Naive thymus-derived CD8-positive, alpha-beta T cell (primary cell): ENCODE measurements around the gene SLC35F2. TPM values are rescaled to one million over a fixed set of nuclear protein-coding genes. Genes with fewer than 3 reads are reported as not detected.

ENCODE experiments used
- ATAC-seq, 2 donors: fragments of 150-1000 bp; cut with Tn5 transposase in 1 of 2; sonication (Bioruptor Pico), chemical (Tn5 transposase) in 1 of 2; 1 replicate in 1 of 2; 2 replicates in 1 of 2; pipeline ENCODE4 v1.10.0; 2021; ENCODE audit warnings: mild to moderate bottlenecking in 2 of 2, moderate library complexity in 2 of 2
- POLR2A ChIA-PET: fragments of 350-600 bp; sonication (Branson Sonifier 250); formaldehyde crosslinking; loops from one replicate; lab custom pipeline; 2021; ENCODE audit warnings: antibody characterized with exemption; lab: Charles Lee
- DNase-seq, 10 donors: peaks; one replicate each; pipeline versions ENCODE4 v3.0.0 to v3.0.0-alpha.2; 2020 to 2022
- H3K27ac Mint-ChIP-seq, 10 donors: one replicate each; pipeline ENCODE4 v1.8.0; 2020 to 2022; ENCODE audit warnings: mild to moderate bottlenecking in 10 of 10, mixed read lengths in 10 of 10, moderate library complexity in 4 of 10, inconsistent platforms in 1 of 10
- H3K27me3 Mint-ChIP-seq, 5 donors: one replicate each; pipeline ENCODE4 v1.8.0; 2021 to 2022; ENCODE audit warnings: mixed read lengths in 5 of 5
- H3K36me3 Mint-ChIP-seq, 3 donors: one replicate each; pipeline ENCODE4 v1.8.0; 2020 to 2022; ENCODE audit warnings: mixed read lengths in 3 of 3, mild to moderate bottlenecking in 2 of 3, inconsistent platforms in 1 of 3
- H3K4me1 Mint-ChIP-seq, 4 donors: one replicate each; pipeline ENCODE4 v1.8.0; 2021 to 2022; ENCODE audit warnings: mixed read lengths in 4 of 4
- H3K4me3 Mint-ChIP-seq, 10 donors: one replicate each; pipeline ENCODE4 v1.8.0; 2020 to 2022; ENCODE audit warnings: mild to moderate bottlenecking in 10 of 10, mixed read lengths in 10 of 10, moderate library complexity in 6 of 10, inconsistent platforms in 1 of 10
- H3K9me3 Mint-ChIP-seq, 9 donors: one replicate each; pipeline ENCODE4 v1.8.0; 2020 to 2022; ENCODE audit warnings: mixed read lengths in 9 of 9, mild to moderate bottlenecking in 3 of 9, inconsistent platforms in 1 of 9, moderate library complexity in 1 of 9
- polyA plus RNA-seq, 3 donors: library from polyadenylated mRNA; unstranded; fragments of 300-500 nt; fragmentation: Illumina TruSeq; gene quantifications; one replicate each; pipeline ENCODE4 v1.2.3, GENCODE V29; 2021
- total RNA-seq, 8 experiments: library from RNA in 2 of 8; stranded (reverse) in 2 of 8; gene quantifications; one replicate each; pipeline ENCODE4 v1.2.3 and lab custom pipeline; 2021 to 2026

SLC35F2 gene
- total and polyA plus RNA-seq, 5 experiments from 2014 or later = 2.1 to 5.6 (median 4.0) TPM

DNA sequence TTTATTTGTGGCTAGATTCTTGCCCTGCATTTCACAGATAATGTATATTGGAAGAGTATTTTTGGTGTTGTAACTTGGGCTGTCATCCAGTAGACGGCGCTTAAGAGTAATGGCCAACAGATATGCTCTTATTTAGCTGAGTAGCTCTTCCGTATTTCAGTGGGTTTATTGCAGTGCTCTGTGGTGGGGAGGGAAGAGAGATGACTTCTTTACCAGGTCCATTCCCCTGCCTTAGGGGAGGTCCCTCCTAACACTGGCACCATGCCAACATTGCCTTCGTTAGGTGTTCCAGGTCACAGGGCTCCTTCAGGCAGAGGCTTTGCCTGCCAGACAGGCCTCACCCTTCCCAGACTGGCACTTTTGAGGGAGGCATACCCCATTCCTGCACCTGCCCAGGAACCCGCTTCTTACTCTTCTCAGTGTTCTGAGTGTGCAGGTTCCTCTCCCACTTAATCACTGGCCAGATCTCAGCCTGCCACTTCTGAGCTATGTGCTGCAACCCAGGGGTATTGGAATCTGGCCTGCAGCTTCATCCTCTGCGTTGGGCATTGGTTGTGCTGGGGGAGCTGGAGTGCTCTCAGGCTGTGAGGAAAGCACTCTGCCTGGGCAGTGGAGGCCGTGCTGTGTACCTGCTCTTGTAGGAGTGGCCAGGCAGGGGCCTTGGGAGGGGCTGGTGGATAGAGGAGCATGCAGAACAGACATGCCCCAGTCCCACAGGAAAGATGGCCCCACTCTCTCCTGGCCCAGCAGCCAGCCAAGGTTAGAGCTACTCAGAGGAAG is 117.4 kb downstream of the SLC35F2 start:
- no peak overlapping the region for H3K27ac Mint-ChIP-seq
- POLR2A ChIA-PET = no interaction called here
- ATAC-seq (no peak), DNase-seq (no peak)
- no peak overlapping the region for H3K4me3 Mint-ChIP-seq
- peaks cover 0 to 24% (median 5%) of the 10 kb centered on the region in 9 donors for H3K9me3 Mint-ChIP-seq
- peaks cover 0 to 19% (median 0%) of the 10 kb centered on the region in 3 donors for H3K36me3 Mint-ChIP-seq
- H3K27me3 Mint-ChIP-seq = peaks cover 23 to 75% (median 41%) of the 10 kb centered on the region in 5 donors
- no peaks in the 10 kb centered on the region for H3K4me1 Mint-ChIP-seq

Other genes starting within 250 kb of the SLC35F2 start
- not detected for gene SLN, start 146.7 kb downstream of the SLC35F2 start, total RNA-seq
- not detected for gene SLN, start 146.7 kb downstream of the SLC35F2 start, polyA plus RNA-seq
- under 1 TPM in 1 of 2 experiments, not detected in 1; 0.18 TPM for gene RAB39A, start 69.7 kb upstream of the SLC35F2 start, total RNA-seq
- not detected for gene RAB39A, start 69.7 kb upstream of the SLC35F2 start, polyA plus RNA-seq
- gene CUL5, start 150.1 kb upstream of the SLC35F2 start, total RNA-seq = 10 to 100 TPM; 36.2 to 38.4 TPM
- gene CUL5, start 150.1 kb upstream of the SLC35F2 start, polyA plus RNA-seq = 10 to 100 TPM; 31.7 to 44.2 (median 38.2) TPM